Activated CD4-positive, CD25-positive, alpha-beta regulatory T cell treated with anti-CD3 and anti-CD28 coated beads, Interleukin-2, amount 50 U/mL, for 72 hours (primary cell): ENCODE results near the gene ASB1.
"Not testable (repeated sequence)": the region's sequence is repeated elsewhere in the genome, so short reads cannot be mapped to it uniquely, and the experiment has no call there.

ENCODE experiments used
- DNase-seq: peaks from one replicate; pipeline ENCODE4 v3.0.0; 2021

Gene ASB1

DNA sequence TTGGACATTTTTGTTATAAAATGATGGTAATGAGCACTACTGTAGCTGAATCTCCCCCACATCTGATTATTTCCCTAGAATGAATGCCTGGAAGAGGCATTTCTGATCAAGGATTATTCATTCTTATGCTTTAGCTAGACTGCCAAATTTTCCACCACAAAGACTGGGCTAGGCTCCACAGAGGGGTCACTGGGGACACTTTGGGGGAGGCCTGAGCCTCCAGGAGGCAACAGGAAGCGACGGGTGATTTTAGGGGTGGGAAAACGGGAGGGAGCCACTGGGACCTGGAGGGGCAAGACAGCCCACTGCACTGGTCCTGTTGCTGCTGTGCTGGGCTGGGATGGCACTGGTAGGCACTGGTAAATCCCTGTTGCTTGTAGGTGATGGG, 2.4 kb upstream of the ASB1 start:
- DNase-seq = no peak

DNA sequence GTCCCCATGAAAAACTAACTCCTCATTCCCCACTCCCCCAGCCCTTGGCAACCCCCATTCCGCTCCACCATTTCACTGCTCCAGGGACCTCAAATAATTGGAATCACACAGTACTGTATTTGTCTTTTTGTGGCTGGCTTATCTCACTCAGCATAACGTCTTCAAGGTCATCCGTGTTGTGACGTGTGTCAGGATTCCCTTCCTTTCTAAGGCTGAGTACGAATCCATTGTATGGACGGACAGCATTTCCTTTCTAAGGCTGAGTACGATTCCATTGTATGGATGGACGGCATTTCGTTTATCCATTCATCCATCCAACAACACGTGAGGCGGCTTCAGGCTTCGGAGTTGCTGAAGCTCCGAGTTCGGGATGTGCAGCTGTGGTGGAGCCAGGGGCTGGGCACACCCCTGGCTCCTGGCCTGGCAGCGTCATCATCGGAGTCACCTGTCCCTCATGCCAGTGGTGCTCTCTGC, 1.2 kb upstream of the ASB1 start:
- no peak for DNase-seq

DNA sequence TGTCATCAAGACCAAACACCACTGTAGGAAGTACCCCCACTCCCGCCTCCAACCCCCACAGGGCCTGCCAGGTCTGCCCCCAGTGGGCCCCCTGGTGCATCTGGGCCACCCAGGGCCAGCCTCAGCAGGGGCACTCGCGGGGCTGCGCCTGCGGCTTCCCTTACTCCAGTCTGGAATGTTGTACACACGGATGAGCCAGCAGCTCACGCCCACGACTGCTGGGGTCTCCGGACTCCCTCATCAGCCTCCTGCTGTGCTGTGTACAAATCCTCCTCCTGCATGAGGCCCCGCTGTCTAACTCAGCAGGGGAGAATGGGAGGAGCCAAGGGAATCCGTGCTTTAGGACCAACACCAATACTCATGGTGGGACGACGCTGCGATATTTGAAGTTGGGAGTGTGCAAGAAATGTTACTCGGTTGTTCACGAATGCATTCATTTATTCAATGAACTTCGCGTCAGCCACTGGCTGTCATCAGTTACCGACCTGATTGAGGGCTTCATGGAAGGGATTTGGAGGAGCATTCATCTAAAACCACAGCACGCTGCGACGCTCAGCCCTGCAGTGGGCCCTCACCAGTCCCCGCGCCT, 654 bp upstream of the ASB1 start:
- DNase-seq = no peak

DNA sequence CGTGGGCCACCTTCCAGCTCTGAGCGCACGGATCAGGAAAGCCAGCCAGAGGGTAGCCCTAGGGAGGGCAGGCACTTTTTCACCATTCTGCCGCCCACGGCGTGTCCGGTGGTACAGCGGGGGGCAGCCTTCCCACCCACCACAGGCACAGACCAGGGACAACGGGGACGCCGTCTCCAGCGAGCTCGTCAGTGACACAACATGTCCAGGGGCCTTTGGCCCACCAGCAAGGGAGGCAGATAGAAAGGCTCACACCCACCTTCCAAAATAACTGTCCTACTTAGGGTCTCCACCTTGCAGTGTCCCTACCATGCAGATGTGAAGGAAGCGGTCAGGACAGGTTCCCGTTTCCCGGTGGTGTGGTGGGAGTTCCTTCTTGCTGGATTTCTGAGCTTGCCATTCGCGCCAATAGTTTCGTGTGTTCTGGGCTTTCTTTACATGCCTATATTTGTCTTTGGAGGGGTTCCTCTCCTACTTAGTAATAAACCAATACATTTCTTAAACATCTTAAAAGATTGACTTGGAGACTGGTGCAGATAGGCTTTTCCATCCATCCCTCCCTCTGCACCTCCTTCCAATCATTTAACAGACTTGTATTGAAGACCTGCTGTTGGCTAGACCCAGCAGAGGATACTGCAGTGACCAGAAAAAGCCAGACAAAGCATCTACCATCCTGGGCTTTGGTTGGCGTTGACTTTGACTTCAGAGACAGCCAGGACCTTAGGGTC, 872 bp downstream of the ASB1 start:
- no peak for DNase-seq

DNA sequence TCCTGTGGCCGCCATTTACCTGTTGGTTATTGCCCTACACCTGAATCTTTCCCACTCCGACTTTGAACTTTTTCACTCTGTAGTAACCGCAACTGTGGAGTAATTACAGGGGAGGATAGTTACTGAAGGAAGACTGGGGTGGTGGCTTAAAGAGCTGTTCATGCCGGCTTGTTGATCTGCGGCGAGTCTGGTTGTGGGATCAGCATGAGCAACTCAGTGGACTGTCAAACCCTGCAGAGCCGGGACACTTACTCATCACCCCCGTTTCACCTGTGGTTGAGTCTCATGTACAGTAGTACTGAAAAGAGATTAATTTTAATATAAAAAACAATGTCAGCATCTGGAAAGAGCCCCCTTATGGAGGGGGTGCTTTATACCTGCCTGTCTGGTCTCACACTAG, 2.1 kb downstream of the ASB1 start:
- DNase-seq = no peak

DNA sequence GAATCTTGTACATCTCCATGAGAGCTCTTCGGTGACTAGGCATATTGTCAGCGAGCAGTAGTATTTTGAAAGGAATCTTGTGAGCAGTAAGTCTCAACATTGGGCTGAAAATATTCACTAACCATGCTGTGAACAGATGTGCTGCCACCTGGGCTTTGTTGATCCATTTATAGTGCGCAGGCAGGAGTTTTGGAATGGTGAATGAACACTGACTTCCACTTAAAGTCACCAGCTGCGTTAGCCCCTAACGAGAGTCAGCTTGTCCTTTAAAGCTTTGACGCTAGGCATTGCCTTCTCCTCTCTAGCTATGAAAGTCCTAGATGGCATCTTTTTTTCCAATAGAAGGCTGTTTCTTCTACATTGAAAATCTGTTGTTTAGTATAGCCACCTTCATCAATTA, 4.1 kb downstream of the ASB1 start:
- no peak for DNase-seq

DNA sequence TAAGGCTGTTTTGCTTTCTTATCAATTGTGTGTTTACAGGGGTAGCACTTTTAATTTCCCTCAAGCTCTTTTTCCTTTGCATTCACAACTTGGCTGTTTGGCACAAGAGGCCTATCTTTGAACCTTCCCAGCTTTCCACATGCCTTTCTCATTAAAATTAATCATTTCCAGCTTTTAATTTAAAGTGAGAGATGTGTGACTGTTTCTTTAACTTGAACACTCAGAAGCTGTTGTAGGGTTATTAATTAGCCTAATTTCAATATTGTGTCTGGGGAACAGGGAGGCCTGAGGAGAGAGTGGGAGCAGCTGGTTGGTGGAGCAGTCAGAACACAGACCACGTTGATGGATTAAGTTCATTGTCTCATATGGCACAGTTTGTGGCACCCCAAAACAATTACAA, 4.7 kb downstream of the ASB1 start:
- no peak for DNase-seq

DNA sequence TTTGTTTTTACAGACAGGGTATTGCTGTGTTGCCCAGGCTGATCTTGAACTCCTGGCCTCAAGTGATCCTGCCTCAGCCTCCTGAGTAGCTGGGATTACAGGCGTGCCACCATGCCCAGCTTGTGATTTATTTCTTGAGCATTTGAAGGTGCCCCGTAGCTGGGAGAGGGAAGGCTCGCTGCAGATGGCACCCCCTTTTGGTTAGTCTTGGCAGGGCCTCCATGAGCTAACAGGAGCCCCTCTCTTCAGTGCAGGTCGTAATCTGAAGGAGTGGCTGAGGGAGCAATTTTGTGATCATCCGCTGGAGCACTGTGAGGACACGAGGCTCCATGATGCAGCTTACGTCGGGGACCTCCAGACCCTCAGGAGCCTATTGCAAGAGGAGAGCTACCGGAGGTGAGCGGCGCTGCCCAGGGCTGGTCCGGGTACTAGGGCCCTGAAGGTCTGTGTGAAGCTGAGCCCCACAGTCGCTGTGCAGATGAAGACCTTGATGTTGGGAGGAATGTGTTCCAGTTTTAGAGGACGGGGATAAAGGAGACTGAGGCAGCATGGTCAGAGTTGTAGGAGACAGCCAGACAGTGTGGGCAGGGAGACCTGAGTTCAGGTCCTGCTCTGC, 6.7 kb downstream of the ASB1 start:
- no peak for DNase-seq

DNA sequence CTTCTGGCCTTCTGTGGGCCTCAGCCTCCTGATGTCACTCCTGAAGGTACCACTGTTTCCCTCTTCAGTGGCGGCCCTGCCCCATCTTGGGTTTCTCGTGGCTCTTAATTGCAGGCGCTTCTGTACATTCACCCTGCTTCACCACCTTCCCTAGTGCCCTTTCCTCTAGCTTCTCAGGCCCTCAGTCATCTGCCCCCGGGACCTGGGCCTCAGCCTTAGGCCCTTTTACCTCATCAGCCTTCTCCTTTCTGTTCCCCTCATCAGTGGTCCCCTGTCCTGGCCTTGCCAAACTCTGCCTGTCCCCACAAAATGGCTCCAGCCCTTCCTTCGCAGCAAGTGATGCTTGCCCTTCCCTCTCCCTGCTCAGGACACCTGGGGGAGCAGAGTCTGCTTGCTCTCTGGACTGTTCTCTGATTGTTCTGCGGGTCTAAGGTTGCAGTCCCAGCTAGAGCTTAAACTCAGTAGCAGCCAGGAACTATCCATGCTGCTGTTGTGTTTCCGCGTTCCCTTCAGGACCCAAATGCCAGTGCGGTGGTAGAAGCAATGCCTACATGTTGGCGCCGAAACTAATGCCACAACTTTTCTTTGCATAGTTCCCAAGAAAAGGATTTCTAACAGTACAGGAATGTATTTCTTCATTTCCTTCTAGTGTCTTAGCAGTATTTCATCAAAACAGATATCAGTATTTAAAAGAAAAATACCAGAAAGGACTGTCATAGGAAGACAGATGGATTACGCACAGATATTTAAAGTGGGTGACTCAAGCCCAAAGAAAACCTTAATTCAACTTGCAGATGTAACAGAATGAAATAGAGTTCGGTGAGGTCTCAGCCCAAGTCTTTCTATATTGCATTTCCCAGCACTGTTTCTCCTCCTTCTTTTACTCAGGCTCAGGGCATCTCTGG, 7.5 kb downstream of the ASB1 start:
- no peak for DNase-seq

DNA sequence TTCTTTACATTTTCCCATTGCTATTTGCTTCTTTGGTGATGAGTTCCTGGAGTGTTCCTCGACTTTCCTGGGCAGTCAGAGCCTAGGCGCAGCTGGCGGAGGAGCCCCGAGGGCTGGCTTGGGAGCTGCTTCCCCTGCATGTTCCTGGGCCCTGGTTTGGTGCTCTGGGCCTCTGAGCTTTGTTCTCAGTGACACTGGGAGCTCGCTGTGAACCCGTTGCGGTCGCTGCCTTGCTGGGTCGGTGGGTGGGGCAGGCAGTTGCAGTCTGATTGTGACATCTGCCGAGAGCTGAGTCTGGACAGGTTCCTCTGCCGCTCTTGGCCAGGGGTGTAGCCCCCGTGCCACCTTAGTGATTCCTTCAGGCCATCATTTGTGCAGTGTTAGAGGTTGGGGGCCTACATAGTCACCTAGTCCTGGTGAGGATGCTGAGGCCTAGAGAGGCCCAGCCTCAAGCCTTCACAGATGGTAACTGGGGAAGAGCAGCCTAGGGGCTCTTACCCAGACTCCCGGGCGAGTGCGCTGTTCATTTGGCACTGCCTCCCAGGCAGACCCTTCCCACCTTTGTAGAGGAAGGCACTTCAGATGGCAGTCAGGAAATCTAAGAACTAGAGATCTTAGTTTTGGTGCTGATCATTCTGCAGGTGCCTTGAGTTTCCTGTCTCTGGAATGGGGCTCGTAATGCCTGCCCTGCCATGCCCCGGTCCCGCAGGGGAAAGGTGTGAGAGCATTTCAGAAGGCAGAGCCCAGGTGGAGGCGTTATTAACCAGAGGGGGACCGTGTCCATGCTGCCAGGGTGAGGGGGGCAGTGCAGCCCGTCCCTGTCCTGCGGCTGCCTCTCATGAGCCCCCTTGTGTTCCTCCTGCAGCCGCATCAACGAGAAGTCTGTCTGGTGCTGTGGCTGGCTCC, 8.4 kb downstream of the ASB1 start:
- DNase-seq = no peak

DNA sequence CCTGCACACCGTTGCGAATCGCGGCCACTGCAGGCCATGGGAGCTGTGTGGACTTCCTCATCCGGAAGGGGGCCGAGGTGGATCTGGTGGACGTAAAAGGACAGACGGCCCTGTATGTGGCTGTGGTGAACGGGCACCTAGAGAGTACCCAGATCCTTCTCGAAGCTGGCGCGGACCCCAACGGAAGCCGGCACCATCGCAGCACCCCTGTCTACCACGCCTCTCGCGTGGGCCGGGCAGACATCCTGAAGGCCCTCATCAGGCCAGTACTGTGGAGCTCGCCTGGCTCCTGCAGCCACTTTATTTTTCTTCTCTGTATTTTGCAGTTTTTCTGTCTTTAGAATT, 9.0 kb downstream of the ASB1 start:
- no peak for DNase-seq

DNA sequence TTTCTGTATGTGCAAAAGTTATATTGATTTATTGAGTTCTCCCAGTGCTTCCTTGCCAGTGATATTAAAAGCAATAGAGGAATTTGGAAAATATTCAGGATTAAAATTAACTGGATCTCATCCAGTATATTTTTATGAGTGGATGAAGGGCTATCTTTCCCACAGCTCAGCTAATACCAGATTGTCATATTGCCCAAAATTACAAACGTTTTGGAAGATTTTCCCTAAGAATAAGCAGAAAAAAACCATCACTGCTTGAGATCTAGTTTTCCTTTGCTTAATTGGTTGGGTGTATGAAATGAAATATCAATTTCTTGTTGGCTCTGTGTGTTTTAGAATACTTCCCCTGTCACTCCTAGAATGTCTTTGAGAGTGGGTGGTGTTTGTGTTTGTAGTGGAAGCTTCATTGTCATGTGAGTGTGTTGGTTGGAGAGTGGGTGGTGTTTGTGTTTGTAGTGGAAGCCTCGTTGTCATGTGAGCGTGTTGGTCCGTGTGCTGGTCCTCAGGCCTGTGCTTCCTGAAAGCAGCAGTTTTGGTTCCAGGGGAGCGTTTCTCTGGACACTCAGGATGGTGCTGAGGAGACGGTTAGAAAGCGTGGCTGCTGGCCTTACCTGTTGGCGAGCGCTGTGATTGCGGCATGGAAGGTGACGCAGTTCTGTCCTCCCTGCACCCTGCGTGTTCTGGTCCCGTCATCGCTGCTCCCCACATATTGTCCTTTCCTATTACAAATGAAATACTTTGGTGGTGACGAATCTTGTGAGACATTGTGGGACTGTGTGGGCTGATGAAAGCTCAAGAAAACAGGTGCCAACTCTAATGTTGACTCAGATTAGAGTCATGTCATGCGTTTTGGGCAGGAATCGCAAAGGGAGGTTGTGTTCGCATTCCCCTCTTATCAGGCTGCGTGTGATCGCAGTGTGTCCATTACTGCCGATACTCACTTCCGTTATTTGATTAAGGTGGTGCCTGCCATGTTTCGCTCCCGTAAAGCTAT, 12.4 kb downstream of the ASB1 start:
- DNase-seq = peak; percentile 50

DNA sequence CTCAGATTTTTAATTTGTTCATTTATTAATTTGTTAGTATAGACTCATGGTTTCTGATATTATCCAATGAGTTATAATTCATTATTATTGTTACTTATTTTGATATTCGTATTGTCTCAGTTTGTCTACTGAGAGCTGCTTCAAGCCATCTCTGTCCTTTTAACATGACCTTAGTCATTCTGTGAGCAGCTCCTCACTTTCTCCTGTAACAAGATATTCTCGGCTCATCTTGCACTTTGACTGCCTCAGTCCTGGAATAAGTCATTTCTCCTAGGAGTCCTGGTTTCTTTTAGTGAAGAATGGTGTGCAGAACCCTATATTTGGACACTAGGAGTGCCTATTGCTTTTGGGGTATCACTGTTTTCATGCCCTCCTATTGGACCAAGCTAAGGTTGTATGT, 13.2 kb downstream of the ASB1 start:
- no peak for DNase-seq

DNA sequence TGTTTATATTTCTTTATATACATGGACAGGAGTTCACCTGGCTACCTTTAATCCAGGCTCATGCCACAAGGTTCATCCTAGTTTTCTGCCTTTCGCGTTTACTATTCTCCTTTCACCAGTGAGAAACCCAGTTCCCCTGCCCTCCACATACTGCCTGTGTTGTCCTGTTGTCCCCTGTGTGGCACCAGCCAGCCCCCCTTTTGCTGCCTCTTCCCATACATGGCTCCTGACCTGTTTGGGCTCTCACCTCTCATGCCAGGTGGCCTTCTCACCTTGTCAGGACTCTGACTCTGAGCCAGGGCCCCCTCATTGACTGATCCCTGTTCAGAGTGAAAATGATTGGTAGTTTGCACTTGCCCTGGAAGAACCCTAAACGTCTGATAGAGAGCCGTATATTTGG, 13.6 kb downstream of the ASB1 start:
- no peak for DNase-seq

DNA sequence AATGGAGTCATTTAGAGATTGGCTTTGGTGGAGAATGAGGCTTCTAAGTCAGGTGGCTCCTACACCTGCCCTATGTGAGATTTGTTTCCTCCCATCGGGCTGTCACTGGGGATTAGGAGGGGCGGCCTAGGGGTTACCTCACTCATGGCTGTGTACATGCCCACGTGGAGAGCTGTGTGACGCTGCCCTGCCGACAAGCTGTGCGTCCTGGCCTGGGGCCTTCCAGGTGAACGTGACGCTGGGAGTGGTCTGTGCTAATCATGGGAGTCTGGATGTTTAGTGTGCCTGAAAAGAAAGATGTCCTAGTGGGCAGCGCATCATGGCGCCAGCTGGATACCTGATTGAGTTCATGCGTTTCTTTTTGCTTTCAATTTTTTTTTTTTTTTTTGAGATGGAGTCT, 14.0 kb downstream of the ASB1 start:
- no peak for DNase-seq

DNA sequence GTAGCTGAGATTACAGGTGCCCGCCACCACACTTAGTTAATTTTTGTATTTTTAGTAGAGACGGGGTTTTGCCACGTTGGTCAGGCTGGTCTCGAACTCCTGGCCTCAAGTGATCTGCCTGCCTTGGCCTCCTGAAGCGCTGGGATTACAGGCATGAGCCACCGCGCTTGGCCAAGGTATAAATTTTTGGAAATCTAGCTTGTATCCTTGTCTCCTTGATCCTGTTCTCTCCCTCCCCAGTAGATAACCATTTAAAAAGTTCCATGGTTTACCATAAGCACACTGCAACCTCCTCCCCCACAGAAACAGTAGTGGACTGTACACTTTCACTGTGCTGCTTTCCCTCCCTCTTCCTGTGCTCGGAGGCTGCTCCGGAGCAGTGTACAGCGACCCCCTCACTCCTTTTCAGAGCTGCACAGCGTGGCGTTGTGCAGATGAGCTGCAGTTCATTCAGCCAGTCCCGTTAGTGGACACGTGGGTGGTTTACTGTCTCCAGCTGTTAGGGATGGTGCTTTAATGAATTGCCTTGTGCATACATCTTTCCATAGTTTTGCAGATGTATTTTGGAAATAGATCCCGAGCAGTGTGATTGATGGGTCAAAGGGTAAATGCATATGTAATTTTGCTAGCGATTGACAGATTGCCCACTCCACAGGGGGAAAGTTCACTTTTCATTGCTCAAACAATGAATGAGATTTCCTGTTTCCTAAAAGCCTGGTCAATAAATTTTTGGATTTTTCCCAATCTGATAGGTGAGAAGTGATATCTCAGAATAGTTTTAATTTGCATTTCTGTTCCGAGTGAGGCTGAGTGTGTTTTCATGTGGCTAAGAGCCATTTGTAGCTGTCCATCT, 14.8 kb downstream of the ASB1 start:
- no peak for DNase-seq

DNA sequence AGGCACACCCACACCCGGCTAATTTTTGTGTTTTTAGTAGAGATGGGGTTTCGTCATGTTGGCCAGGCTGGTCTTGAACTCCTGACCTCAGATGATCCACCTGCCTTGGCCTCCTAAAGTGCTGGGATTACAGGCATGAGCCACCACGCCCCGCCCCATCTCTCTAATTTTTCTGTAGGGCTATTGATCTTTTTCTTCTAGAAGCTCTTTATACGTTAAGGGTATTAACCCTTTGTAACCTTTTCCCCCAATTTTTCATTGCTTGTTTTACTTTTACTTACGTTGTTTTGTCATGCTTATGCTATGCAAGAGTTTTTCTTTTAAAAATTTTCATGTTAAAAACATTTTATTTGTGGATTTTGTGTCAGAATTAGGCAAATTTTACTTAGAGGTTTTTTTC, 15.5 kb downstream of the ASB1 start:
- DNase-seq = not testable (repeated sequence)

DNA sequence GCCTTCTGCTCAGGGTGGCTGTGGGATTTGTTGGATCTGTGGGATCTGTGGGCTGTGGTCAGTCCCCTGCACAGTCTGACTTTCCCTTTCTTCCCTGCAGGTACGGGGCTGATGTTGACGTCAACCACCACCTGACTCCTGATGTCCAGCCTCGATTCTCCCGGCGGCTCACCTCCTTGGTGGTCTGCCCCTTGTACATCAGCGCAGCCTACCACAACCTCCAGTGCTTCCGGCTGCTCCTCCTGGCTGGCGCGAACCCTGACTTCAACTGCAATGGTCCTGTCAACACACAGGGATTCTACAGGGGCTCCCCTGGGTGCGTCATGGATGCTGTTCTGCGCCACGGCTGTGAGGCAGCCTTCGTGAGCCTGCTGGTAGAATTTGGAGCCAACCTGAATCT, 17.5 kb downstream of the ASB1 start:
- no peak for DNase-seq

DNA sequence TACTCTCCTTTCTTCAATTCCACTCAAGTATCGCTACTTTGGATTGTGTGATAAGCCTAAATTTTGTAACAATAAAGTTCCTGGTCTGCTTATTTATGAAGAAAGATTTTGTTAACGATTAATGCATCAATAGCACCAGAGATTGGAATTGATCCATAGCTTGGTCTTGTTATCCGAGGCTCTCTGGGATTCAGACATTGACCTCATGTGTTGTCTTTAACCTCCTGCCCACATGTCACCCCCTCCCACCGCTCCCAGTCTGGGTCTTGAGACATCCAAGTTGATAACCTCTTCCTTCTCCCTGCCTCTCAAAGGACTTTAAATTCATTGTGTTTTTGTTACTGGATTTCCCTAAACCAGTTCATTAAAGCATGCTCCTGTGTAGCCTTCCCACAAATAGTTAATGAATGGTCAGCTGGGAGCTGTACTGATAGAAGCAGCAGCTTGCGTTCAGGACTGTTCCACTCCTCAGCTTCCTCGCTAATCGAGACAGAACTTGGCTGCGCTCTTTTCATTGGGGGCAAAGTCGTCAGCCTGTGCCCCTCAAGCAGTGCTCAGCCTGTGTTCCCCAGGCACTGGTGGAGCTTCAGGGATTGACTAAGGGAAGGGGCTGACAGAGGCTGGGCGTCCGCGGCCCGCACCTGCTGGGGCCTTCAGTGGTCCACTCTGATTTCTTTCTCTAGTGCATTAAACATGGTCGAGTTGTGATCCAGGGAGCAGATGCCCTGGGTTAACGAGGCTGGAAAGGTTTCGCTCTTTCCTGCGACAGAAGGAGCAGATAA, 18.9 kb downstream of the ASB1 start:
- no peak for DNase-seq
